C4-2B (cell line): ENCODE measurements around the gene ATG2B.

ENCODE experiments used
- H3K27ac ChIP-seq: fragments of 450-650 bp; 2 replicates; pipeline ENCODE4 v1.5.1; 2017
- CTCF ChIP-seq: fragments of 450-650 bp; conservative IDR thresholded peaks from 2 replicates; pipeline ENCODE4 v1.5.1; 2017; ENCODE audit warnings: mild to moderate bottlenecking
- ZFX ChIP-seq: fragments of 450-650 bp; IDR thresholded peaks from 2 replicates; pipeline ENCODE4 v1.6.1; 2017

Gene ATG2B

GRCh38 chr14:96362965-96363750 is at the start of gene ATG2B, which contains the start of gene GSKIP:
Gene ATG2B, minus strand, starts transcription at chr14:96363341. Its CDS starts 365 bp downstream, at chr14:96362976.
Gene GSKIP, plus strand, starts transcription at chr14:96363526. Its CDS starts 18,722 bp downstream, at chr14:96382248.
- peak within 1 kb of the TSS; percentile 85 for H3K27ac ChIP-seq
- TF ChIP-seq CTCF (no peak), ZFX (peak; percentile 75)

GRCh38 chr14:96410119-96410518 is 47.0 kb upstream of the ATG2B start:
- TF ChIP-seq ZFX (no peak), CTCF (no peak)
- H3K27ac ChIP-seq, result no peak overlapping the region

GRCh38 chr14:96409701-96410100 is 46.6 kb upstream of the ATG2B start:
- TF ChIP-seq ZFX, result no peak
- TF ChIP-seq CTCF, result no peak
- no peak overlapping the region for H3K27ac ChIP-seq

- H3K27ac ChIP-seq, result no peak overlapping the region
- TF ChIP-seq ZFX (no peak), CTCF (no peak)
These were observed 45.5 kb upstream of the ATG2B start for GRCh38 chr14:96408608-96409007.

- TF ChIP-seq CTCF (no peak), ZFX (no peak)
- no peak overlapping the region for H3K27ac ChIP-seq
These were observed 44.9 kb upstream of the ATG2B start for GRCh38 chr14:96407935-96408570.

- TF ChIP-seq ZFX, result no peak
- no peak for TF ChIP-seq CTCF
- H3K27ac ChIP-seq, result no peak overlapping the region
These were observed 42.5 kb upstream of the ATG2B start for GRCh38 chr14:96405677-96406076.

- no peak overlapping the region for H3K27ac ChIP-seq
- no peak for TF ChIP-seq ZFX
- no peak for TF ChIP-seq CTCF
These were observed 40.3 kb upstream of the ATG2B start for GRCh38 chr14:96403409-96403808.
